WTC11 (cell line): Measurements from ENCODE around the gene ABHD10. TPM values are rescaled to one million over a fixed set of nuclear protein-coding genes. Genes with fewer than 3 reads are reported as not detected.

ENCODE experiments used
- ATAC-seq: fragments of 200-7000 bp; cut with Tn5 transposase; 2 replicates; pipeline ENCODE4 v1.10.0; 2021; ENCODE audit warnings: mild to moderate bottlenecking, moderate library complexity
- CTCF ChIA-PET: fragments of 300-600 bp; sonication (Branson Sonifier 250); formaldehyde crosslinking; loops from one replicate; lab custom pipeline; 2021; ENCODE audit warnings: antibody characterized with exemption; lab: Charles Lee
- POLR2A ChIA-PET: fragments of 350-600 bp; sonication (Branson Sonifier 250); formaldehyde crosslinking; loops from one replicate; lab custom pipeline; 2021; ENCODE audit warnings: antibody characterized with exemption; lab: Charles Lee
- DNase-seq: peaks from one replicate; pipeline ENCODE4 v3.0.0; 2021; ENCODE audit warnings: low spot score
- H3K27ac Mint-ChIP-seq: 2 replicates; pipeline ENCODE4 v1.8.0; 2021; ENCODE audit warnings: mixed read lengths
- H3K27me3 Mint-ChIP-seq: 2 replicates; pipeline ENCODE4 v1.8.0; 2021; ENCODE audit warnings: low read depth, mild to moderate bottlenecking, moderate library complexity, mixed read lengths
- H3K36me3 Mint-ChIP-seq: 2 replicates; pipeline ENCODE4 v1.8.0; 2021; ENCODE audit warnings: mixed read lengths
- H3K4me1 Mint-ChIP-seq: 2 replicates; pipeline ENCODE4 v1.8.0; 2022; ENCODE audit warnings: mixed read lengths
- H3K4me3 Mint-ChIP-seq: 2 replicates; pipeline ENCODE4 v1.8.0; 2021; ENCODE audit warnings: mild to moderate bottlenecking, moderate library complexity, mixed read lengths
- H3K9me3 Mint-ChIP-seq: 2 replicates; pipeline ENCODE4 v1.8.0; 2021; ENCODE audit warnings: mixed read lengths
- AFF4 ChIP-seq: sonication (generic); formaldehyde crosslinking; IDR thresholded peaks from 2 replicates; pipeline ENCODE4 v1.8.1; 2023; ENCODE audit warnings: mild to moderate bottlenecking, missing genetic modification reagents, borderline replicate concordance
- ATF1 ChIP-seq: sonication (generic); formaldehyde crosslinking; IDR thresholded peaks from 2 replicates; pipeline ENCODE4 v1.8.1; 2023; ENCODE audit warnings: mild to moderate bottlenecking, moderate library complexity, missing genetic modification reagents
- ELF4 ChIP-seq: sonication (generic); formaldehyde crosslinking; IDR thresholded peaks from 2 replicates; pipeline ENCODE4 v1.8.1; 2022; ENCODE audit warnings: low read depth, mild to moderate bottlenecking, moderate library complexity, missing genetic modification reagents
- FOXJ3 ChIP-seq: sonication (generic); formaldehyde crosslinking; IDR thresholded peaks from 2 replicates; pipeline ENCODE4 v1.9.0; 2021; ENCODE audit warnings: missing genetic modification reagents, mild to moderate bottlenecking, borderline replicate concordance
- GABPB1 ChIP-seq: sonication (generic); formaldehyde crosslinking; IDR thresholded peaks from 2 replicates; pipeline ENCODE4 v1.8.1; 2023; ENCODE audit warnings: mild to moderate bottlenecking, missing genetic modification reagents
- GTF2I ChIP-seq: fragments of 250-450 bp; sonication (Bioruptor Pico); conservative IDR thresholded peaks from 2 replicates; pipeline ENCODE4 v1.4.0; 2021; ENCODE audit warnings: mild to moderate bottlenecking
- IRF2 ChIP-seq: sonication (generic); formaldehyde crosslinking; IDR thresholded peaks from 2 replicates; pipeline ENCODE4 v1.8.0; 2022; ENCODE audit warnings: low read depth, missing genetic modification reagents, borderline replicate concordance
- MLX ChIP-seq: sonication (generic); formaldehyde crosslinking; IDR thresholded peaks from 2 replicates; pipeline ENCODE4 v1.8.1; 2023; ENCODE audit warnings: mild to moderate bottlenecking, missing genetic modification reagents, moderate library complexity
- NR1H2 ChIP-seq: sonication (generic); formaldehyde crosslinking; IDR thresholded peaks from 2 replicates; pipeline ENCODE4 v1.9.0; 2021; ENCODE audit warnings: mild to moderate bottlenecking, moderate library complexity, missing genetic modification reagents
- OVOL2 ChIP-seq: fragments of 250-450 bp; sonication (Bioruptor Pico); IDR thresholded peaks from 2 replicates; pipeline ENCODE4 v1.9.0; 2021; ENCODE audit warnings: mild to moderate bottlenecking, borderline replicate concordance
- SOX15 ChIP-seq: fragments of 250-450 bp; sonication (Bioruptor Pico); IDR thresholded peaks from 2 replicates; pipeline ENCODE4 v1.9.0; 2021; ENCODE audit warnings: mild to moderate bottlenecking
- STAT6 ChIP-seq: sonication (generic); formaldehyde crosslinking; conservative IDR thresholded peaks from 2 replicates; pipeline ENCODE4 v1.8.1; 2023; ENCODE audit warnings: mild to moderate bottlenecking, low read depth, missing genetic modification reagents, moderate library complexity
- USF1 ChIP-seq: sonication (generic); formaldehyde crosslinking; IDR thresholded peaks from 2 replicates; pipeline ENCODE4 v1.8.0; 2022; ENCODE audit warnings: mild to moderate bottlenecking, missing genetic modification reagents
- USF2 ChIP-seq: sonication (generic); formaldehyde crosslinking; IDR thresholded peaks from 2 replicates; pipeline ENCODE4 v1.8.1; 2023; ENCODE audit warnings: mild to moderate bottlenecking, missing genetic modification reagents, moderate library complexity
- ZBTB21 ChIP-seq: sonication (generic); formaldehyde crosslinking; IDR thresholded peaks from 2 replicates; pipeline ENCODE4 v1.8.1; 2023; ENCODE audit warnings: mild to moderate bottlenecking, missing genetic modification reagents, borderline replicate concordance
- ZMAT4 ChIP-seq: fragments of 250-450 bp; sonication (Bioruptor Pico); IDR thresholded peaks from 2 replicates; pipeline ENCODE4 v1.9.0; 2021; ENCODE audit warnings: mild to moderate bottlenecking
- ZNF317 ChIP-seq: sonication (generic); formaldehyde crosslinking; IDR thresholded peaks from 2 replicates; pipeline ENCODE4 v1.8.1; 2023; ENCODE audit warnings: low read depth, mild to moderate bottlenecking, moderate library complexity, missing genetic modification reagents, borderline replicate concordance
- ZNF416 ChIP-seq: fragments of 250-450 bp; sonication (Bioruptor Pico); IDR thresholded peaks from 2 replicates; pipeline ENCODE4 v1.9.0; 2021; ENCODE audit warnings: mild to moderate bottlenecking, inconsistent platforms
- ZNF425 ChIP-seq: fragments of 250-450 bp; sonication (Bioruptor Pico); conservative IDR thresholded peaks from 2 replicates; pipeline ENCODE4 v1.9.0; 2021; ENCODE audit warnings: mild to moderate bottlenecking
- total RNA-seq: library from RNA; stranded (reverse); gene quantifications from 3 replicates; pipeline ENCODE4 v1.2.3, GENCODE V29; 2021

ABHD10 gene
- total RNA-seq, 1 experiment from 2014 or later: 27.6 TPM

GRCh38 chr3:111932946-111933345 lies 45.9 kb upstream of the ABHD10 start:
- Mint-ChIP-seq H3K9me3 (no peaks in the 10 kb centered on the region), H3K4me1 (peaks cover 13% of the 10 kb centered on the region), H3K27ac (no peak overlapping the region), H3K27me3 (no peaks in the 10 kb centered on the region), H3K4me3 (no peak overlapping the region), H3K36me3 (peaks cover 17% of the 10 kb centered on the region)
- TF ChIP-seq ZNF416 (CRISPR knock-in tag): no peak
- no peak for TF ChIP-seq GABPB1 (CRISPR knock-in tag)
- no peak for TF ChIP-seq IRF2 (CRISPR knock-in tag)
- no peak for TF ChIP-seq USF2 (CRISPR knock-in tag)
- no peak for TF ChIP-seq STAT6 (CRISPR knock-in tag)
- TF ChIP-seq ELF4 (CRISPR knock-in tag): no peak
- TF ChIP-seq GTF2I: no peak
- no peak for TF ChIP-seq OVOL2 (CRISPR knock-in tag)
- no peak for TF ChIP-seq ATF1 (CRISPR knock-in tag)
- TF ChIP-seq FOXJ3 (CRISPR knock-in tag): no peak
- no peak for TF ChIP-seq ZNF425 (CRISPR knock-in tag)
- TF ChIP-seq USF1 (CRISPR knock-in tag): no peak
- no peak for TF ChIP-seq ZMAT4 (CRISPR knock-in tag)
- TF ChIP-seq SOX15 (CRISPR knock-in tag): no peak
- no peak for TF ChIP-seq NR1H2 (CRISPR knock-in tag)
- no peak for TF ChIP-seq ZNF317 (CRISPR knock-in tag)
- no peak for TF ChIP-seq AFF4 (CRISPR knock-in tag)
- no peak for TF ChIP-seq ZBTB21 (CRISPR knock-in tag)
- TF ChIP-seq MLX: no peak
- ChIA-PET POLR2A (no interaction called here), CTCF (interaction anchor here (0.7 to 1.3 kb wide), 3 partner anchors 35 to 264 kb away, joined by 3 read pairs; no protein-coding TSS in a partner anchor)
- ATAC-seq: no peak
- no peak for DNase-seq
